HepG2 (cell line): Measurements from ENCODE around the gene GDPGP1. TPM values are rescaled to one million over a fixed set of nuclear protein-coding genes. Genes with fewer than 3 reads are reported as not detected.

Source experiments
- ARNT ChIP-seq: fragments of 450-650 bp; IDR thresholded peaks from 2 replicates; pipeline ENCODE4 v1.6.1; 2017
- HDAC2 ChIP-seq: sonication (generic); formaldehyde crosslinking; IDR thresholded peaks from 2 replicates; pipeline ENCODE4 v1.4.0; 2020; ENCODE audit warnings: missing genetic modification reagents
- HOXA7 ChIP-seq: sonication (generic); formaldehyde crosslinking; IDR thresholded peaks from 2 replicates; pipeline ENCODE4 v1.8.1; 2022; ENCODE audit warnings: mild to moderate bottlenecking, missing genetic modification reagents, moderate library complexity
- HOXD1 ChIP-seq: sonication (generic); formaldehyde crosslinking; IDR thresholded peaks from 2 replicates; pipeline ENCODE4 v1.5.0; 2020; ENCODE audit warnings: missing genetic modification reagents
- JDP2 ChIP-seq: sonication (generic); formaldehyde crosslinking; IDR thresholded peaks from 2 replicates; pipeline ENCODE4 v1.8.1; 2022; ENCODE audit warnings: missing genetic modification reagents, borderline replicate concordance
- MEIS2 ChIP-seq: sonication (generic); formaldehyde crosslinking; IDR thresholded peaks from 2 replicates; pipeline ENCODE4 v1.9.0; 2021; ENCODE audit warnings: mild to moderate bottlenecking, missing genetic modification reagents
- NFKBIZ ChIP-seq: IDR thresholded peaks from 2 replicates; pipeline ENCODE4 v1.6.1; 2018; ENCODE audit warnings: missing genetic modification reagents, missing compliant biosample characterization
- NR2F6 ChIP-seq, 2 experiments: IDR thresholded peaks; 2 replicates each; pipeline ENCODE4 v1.6.1; 2016; ENCODE audit warnings: antibody characterized with exemption in 1 of 2, mild to moderate bottlenecking in 1 of 2
- PAX8 ChIP-seq: sonication (generic); formaldehyde crosslinking; IDR thresholded peaks from 2 replicates; pipeline ENCODE4 v1.8.0; 2022; ENCODE audit warnings: mild to moderate bottlenecking, missing genetic modification reagents, borderline replicate concordance
- PCBP2 ChIP-seq: fragments of 200-400 bp; formaldehyde crosslinking; optimal IDR thresholded peaks from 2 replicates; pipeline ENCODE3; 2018; ENCODE audit warnings: low read length, low read depth; ENCODE audit not compliant: poor library complexity, severe bottlenecking
- RFXANK ChIP-seq: IDR thresholded peaks from 2 replicates; pipeline ENCODE4 v1.6.1; 2016
- SOX5 ChIP-seq: IDR thresholded peaks from 2 replicates; pipeline ENCODE4 v1.6.1; 2016; ENCODE audit warnings: borderline replicate concordance
- SP1 ChIP-seq, 2 experiments: fragments of 450-650 bp in 1 of 2; sonication (generic) in 1 of 2; formaldehyde crosslinking in 1 of 2; IDR thresholded peaks; 2 replicates each; pipeline versions ENCODE4 v1.4.0 to v1.6.1; 2016 to 2020; ENCODE audit warnings: missing genetic modification reagents in 1 of 2
- ZFP62 ChIP-seq: sonication (generic); formaldehyde crosslinking; IDR thresholded peaks from 2 replicates; pipeline ENCODE4 v1.4.0; 2020; ENCODE audit warnings: missing genetic modification reagents
- ZFY ChIP-seq: sonication (generic); formaldehyde crosslinking; IDR thresholded peaks from 2 replicates; pipeline ENCODE4 v1.4.0; 2020; ENCODE audit warnings: missing genetic modification reagents
- ZKSCAN8 ChIP-seq: IDR thresholded peaks from 2 replicates; pipeline ENCODE4 v1.6.1; 2016; ENCODE audit warnings: borderline replicate concordance, missing genetic modification reagents, missing compliant biosample characterization
- ZNF17 ChIP-seq: sonication (generic); formaldehyde crosslinking; IDR thresholded peaks from 2 replicates; pipeline ENCODE4 v1.5.0; 2020; ENCODE audit warnings: mild to moderate bottlenecking, missing genetic modification reagents
- ZNF383 ChIP-seq: sonication (generic); formaldehyde crosslinking; IDR thresholded peaks from 2 replicates; pipeline ENCODE4 v1.4.0; 2020; ENCODE audit warnings: missing genetic modification reagents, mild to moderate bottlenecking, borderline replicate concordance
- ZNF570 ChIP-seq: sonication (generic); formaldehyde crosslinking; IDR thresholded peaks from 2 replicates; pipeline ENCODE4 v1.4.0; 2020; ENCODE audit warnings: mild to moderate bottlenecking, missing genetic modification reagents, borderline replicate concordance
- ZNF777 ChIP-seq: sonication (generic); formaldehyde crosslinking; IDR thresholded peaks from 2 replicates; pipeline ENCODE4 v1.4.0; 2020; ENCODE audit warnings: missing genetic modification reagents
- ZNF782 ChIP-seq: sonication (generic); formaldehyde crosslinking; IDR thresholded peaks from 2 replicates; pipeline ENCODE4 v1.4.0; 2020; ENCODE audit warnings: missing genetic modification reagents, mild to moderate bottlenecking, borderline replicate concordance
- polyA plus RNA-seq, 8 experiments: library from polyadenylated mRNA; depleted of rRNA in 3 of 8; stranded (reverse) in 7 of 8; unstranded in 1 of 8; fragments of >200 nt; fragmentation: Illumina TruSeq in 4 of 8; extraction: Trizol in 4 of 8; gene quantifications; 2 replicates each; pipeline versions ENCODE4 v1.2.1 to v1.2.3, GENCODE V29; 2011 to 2016; ENCODE audit warnings: low read depth in 4 of 8, missing spikeins in 1 of 8, mixed read lengths in 1 of 8; ENCODE audit not compliant: insufficient read depth in 1 of 8
- total RNA-seq, 5 experiments: library from RNA; depleted of rRNA; stranded (reverse); fragments of >200 nt; fragmentation: Illumina TruSeq; extraction: Trizol; gene quantifications; 2 replicates each; pipeline ENCODE4 v1.2.3, GENCODE V29; 2016; ENCODE audit warnings: low read depth in 1 of 5
- TF ChIP-seq, protein P1 (sequence below): sonication (generic); formaldehyde crosslinking; IDR thresholded peaks from 2 replicates; pipeline ENCODE4 v1.4.0; 2020; ENCODE audit warnings: missing genetic modification reagents, mild to moderate bottlenecking, borderline replicate concordance
- TF ChIP-seq, protein P2 (sequence below): sonication (generic); formaldehyde crosslinking; IDR thresholded peaks from 2 replicates; pipeline ENCODE4 v1.5.1; 2020; ENCODE audit warnings: missing genetic modification reagents, mild to moderate bottlenecking, borderline replicate concordance
- TF ChIP-seq, protein P3 (sequence below): sonication (generic); formaldehyde crosslinking; IDR thresholded peaks from 2 replicates; pipeline ENCODE4 v1.4.0; 2020; ENCODE audit warnings: missing genetic modification reagents, borderline replicate concordance

The GDPGP1 gene
- total and polyA plus RNA-seq, 2 of the 13 experiments (the other 11 are each of a cell fraction or from before 2014, with no cell fraction given) = 1.5 to 4.3 TPM

DNA sequence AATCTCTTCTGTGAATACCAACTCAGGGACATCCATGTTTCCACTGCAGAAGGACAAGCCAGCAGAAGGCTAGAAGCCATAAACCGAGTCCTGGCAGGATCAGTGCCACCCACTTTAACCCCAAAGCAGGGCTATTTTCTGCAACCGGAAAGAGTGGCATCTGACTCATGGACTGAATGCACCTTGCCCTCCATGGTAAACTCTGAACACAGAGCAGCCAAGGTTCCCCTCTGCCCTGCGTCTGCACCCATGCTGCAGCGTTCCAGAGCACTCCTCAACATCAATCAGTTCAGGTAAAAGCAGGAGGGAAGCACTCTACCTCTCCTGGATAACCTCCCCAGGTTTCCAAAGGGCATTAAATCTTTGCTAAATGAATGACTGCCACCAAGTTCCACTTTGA, 30.7 kb downstream of the GDPGP1 start (continued):
- TF ChIP-seq ZNF17 (CRISPR knock-in tag) = no peak
- TF ChIP-seq ZNF570 = no peak
- TF ChIP-seq HOXA7 = no peak
- no peak for TF ChIP-seq ZNF383
- no peak for TF ChIP-seq PCBP2
- TF ChIP-seq ZFP62 = no peak
- peak; percentile 13; the same call in 1 of the 2 replicates for TF ChIP-seq MEIS2
- TF ChIP-seq HDAC2 (CRISPR knock-in tag) = 0 out of 2 replicates have a peak, but pooled peaks have one; percentile 16
- TF ChIP-seq, protein P1, sequence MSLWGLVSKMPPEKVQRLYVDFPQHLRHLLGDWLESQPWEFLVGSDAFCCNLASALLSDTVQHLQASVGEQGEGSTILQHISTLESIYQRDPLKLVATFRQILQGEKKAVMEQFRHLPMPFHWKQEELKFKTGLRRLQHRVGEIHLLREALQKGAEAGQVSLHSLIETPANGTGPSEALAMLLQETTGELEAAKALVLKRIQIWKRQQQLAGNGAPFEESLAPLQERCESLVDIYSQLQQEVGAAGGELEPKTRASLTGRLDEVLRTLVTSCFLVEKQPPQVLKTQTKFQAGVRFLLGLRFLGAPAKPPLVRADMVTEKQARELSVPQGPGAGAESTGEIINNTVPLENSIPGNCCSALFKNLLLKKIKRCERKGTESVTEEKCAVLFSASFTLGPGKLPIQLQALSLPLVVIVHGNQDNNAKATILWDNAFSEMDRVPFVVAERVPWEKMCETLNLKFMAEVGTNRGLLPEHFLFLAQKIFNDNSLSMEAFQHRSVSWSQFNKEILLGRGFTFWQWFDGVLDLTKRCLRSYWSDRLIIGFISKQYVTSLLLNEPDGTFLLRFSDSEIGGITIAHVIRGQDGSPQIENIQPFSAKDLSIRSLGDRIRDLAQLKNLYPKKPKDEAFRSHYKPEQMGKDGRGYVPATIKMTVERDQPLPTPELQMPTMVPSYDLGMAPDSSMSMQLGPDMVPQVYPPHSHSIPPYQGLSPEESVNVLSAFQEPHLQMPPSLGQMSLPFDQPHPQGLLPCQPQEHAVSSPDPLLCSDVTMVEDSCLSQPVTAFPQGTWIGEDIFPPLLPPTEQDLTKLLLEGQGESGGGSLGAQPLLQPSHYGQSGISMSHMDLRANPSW (CRISPR knock-in tag) = 0 out of 2 replicates have a peak, but pooled peaks have one; percentile 8
- TF ChIP-seq SOX5 (CRISPR knock-in tag) = no peak
- TF ChIP-seq, protein P2, sequence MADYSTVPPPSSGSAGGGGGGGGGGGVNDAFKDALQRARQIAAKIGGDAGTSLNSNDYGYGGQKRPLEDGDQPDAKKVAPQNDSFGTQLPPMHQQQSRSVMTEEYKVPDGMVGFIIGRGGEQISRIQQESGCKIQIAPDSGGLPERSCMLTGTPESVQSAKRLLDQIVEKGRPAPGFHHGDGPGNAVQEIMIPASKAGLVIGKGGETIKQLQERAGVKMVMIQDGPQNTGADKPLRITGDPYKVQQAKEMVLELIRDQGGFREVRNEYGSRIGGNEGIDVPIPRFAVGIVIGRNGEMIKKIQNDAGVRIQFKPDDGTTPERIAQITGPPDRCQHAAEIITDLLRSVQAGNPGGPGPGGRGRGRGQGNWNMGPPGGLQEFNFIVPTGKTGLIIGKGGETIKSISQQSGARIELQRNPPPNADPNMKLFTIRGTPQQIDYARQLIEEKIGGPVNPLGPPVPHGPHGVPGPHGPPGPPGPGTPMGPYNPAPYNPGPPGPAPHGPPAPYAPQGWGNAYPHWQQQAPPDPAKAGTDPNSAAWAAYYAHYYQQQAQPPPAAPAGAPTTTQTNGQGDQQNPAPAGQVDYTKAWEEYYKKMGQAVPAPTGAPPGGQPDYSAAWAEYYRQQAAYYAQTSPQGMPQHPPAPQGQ (CRISPR knock-in tag) = no peak
- TF ChIP-seq ZNF782 (CRISPR knock-in tag) = no peak
- TF ChIP-seq NFKBIZ (CRISPR knock-in tag) = no peak
- no peak for TF ChIP-seq HOXD1
- TF ChIP-seq NR2F6 (IDR thresholded peaks at IDR 0.05) = no peak
- peak; percentile 13; the same call in 1 of the 2 replicates for TF ChIP-seq NR2F6 (CRISPR knock-in tag; IDR thresholded peaks at IDR 0.05)
- TF ChIP-seq ZFY (CRISPR knock-in tag) = no peak
- no peak for TF ChIP-seq ZKSCAN8 (CRISPR knock-in tag)
- TF ChIP-seq, protein P3, sequence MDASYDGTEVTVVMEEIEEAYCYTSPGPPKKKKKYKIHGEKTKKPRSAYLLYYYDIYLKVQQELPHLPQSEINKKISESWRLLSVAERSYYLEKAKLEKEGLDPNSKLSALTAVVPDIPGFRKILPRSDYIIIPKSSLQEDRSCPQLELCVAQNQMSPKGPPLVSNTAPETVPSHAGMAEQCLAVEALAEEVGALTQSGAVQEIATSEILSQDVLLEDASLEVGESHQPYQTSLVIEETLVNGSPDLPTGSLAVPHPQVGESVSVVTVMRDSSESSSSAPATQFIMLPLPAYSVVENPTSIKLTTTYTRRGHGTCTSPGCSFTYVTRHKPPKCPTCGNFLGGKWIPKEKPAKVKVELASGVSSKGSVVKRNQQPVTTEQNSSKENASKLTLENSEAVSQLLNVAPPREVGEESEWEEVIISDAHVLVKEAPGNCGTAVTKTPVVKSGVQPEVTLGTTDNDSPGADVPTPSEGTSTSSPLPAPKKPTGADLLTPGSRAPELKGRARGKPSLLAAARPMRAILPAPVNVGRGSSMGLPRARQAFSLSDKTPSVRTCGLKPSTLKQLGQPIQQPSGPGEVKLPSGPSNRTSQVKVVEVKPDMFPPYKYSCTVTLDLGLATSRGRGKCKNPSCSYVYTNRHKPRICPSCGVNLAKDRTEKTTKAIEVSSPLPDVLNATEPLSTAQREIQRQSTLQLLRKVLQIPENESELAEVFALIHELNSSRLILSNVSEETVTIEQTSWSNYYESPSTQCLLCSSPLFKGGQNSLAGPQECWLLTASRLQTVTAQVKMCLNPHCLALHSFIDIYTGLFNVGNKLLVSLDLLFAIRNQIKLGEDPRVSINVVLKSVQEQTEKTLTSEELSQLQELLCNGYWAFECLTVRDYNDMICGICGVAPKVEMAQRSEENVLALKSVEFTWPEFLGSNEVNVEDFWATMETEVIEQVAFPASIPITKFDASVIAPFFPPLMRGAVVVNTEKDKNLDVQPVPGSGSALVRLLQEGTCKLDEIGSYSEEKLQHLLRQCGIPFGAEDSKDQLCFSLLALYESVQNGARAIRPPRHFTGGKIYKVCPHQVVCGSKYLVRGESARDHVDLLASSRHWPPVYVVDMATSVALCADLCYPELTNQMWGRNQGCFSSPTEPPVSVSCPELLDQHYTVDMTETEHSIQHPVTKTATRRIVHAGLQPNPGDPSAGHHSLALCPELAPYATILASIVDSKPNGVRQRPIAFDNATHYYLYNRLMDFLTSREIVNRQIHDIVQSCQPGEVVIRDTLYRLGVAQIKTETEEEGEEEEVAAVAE (CRISPR knock-in tag) = no peak
- TF ChIP-seq PAX8 = no peak
- no peak for TF ChIP-seq ZNF777 (CRISPR knock-in tag)
- TF ChIP-seq RFXANK = no peak
- no peak for TF ChIP-seq JDP2
- no peak for TF ChIP-seq SP1 (IDR thresholded peaks at IDR 0.05)
- TF ChIP-seq SP1 (CRISPR knock-in tag; IDR thresholded peaks at IDR 0.05) = no peak
- TF ChIP-seq ARNT = no peak
